UCSD-AML1 (cell line): ENCODE results near the gene CETP.

Experiments
- DNase-seq: peaks from one replicate; lab custom pipeline; 2025; ENCODE audit not compliant: unreplicated experiment; lab: John Stamatoyannopoulos, UW

Gene CETP

GRCh38 chr16:56961851-56962281 lies at the start of gene CETP:
TSS of gene CETP (plus strand) at chr16:56961950. CDS start at chr16:56961980, 30 bp downstream.
- no peak for DNase-seq

- no peak for DNase-seq
Measured at GRCh38 chr16:56912746-56913708, 48.7 kb upstream of the CETP start.

GRCh38 chr16:56914896-56915295 lies 46.9 kb upstream of the CETP start:
- DNase-seq, result no peak

GRCh38 chr16:56915336-56916119 lies 46.2 kb upstream of the CETP start:
- no peak for DNase-seq

- DNase-seq, result no peak
Measured at GRCh38 chr16:56916571-56917403, 45.0 kb upstream of the CETP start.

GRCh38 chr16:56918467-56919012 lies 43.2 kb upstream of the CETP start:
- DNase-seq, result no peak

GRCh38 chr16:56919099-56919800 lies 42.5 kb upstream of the CETP start:
- DNase-seq, result no peak

- no peak for DNase-seq
Measured at GRCh38 chr16:56921571-56921970, 40.2 kb upstream of the CETP start.

GRCh38 chr16:56923481-56924091 lies 38.2 kb upstream of the CETP start:
- no peak for DNase-seq

- DNase-seq, result no peak
Measured at GRCh38 chr16:56927471-56927870, 34.3 kb upstream of the CETP start.

GRCh38 chr16:56929639-56930038 lies 32.1 kb upstream of the CETP start:
- DNase-seq, result no peak

GRCh38 chr16:56930486-56931270 lies 31.1 kb upstream of the CETP start:
- no peak for DNase-seq

GRCh38 chr16:56931271-56931891 lies 30.4 kb upstream of the CETP start:
- no peak for DNase-seq

- DNase-seq, result peak; percentile 98
Measured at GRCh38 chr16:56931892-56932720, 29.6 kb upstream of the CETP start, which contains the start of gene HERPUD1. TSS of gene HERPUD1 (plus strand) at chr16:56932142. CDS start at chr16:56932245, 103 bp downstream.

- DNase-seq, result peak; percentile 68
Measured at GRCh38 chr16:56932721-56933619, 28.8 kb upstream of the CETP start.

- no peak for DNase-seq
Measured at GRCh38 chr16:56933828-56934598, 27.7 kb upstream of the CETP start.
